ENCODE measurements around the gene YBEY.

GRCh38 chr21:46327711-46328110 is 41.6 kb downstream of the YBEY start:
- TF ChIP-seq CTCF (IDR thresholded peaks at IDR 0.05) (no peak), POLR2A (IDR thresholded peaks at IDR 0.05) (no peak)
